Measurements from ENCODE around the gene PHLDB1. TPM values are rescaled to one million over a fixed set of nuclear protein-coding genes. Genes with fewer than 3 reads are reported as not detected.

The PHLDB1 gene
- total RNA-seq, 1 experiment from 2014 or later: 36.2 TPM

DNA sequence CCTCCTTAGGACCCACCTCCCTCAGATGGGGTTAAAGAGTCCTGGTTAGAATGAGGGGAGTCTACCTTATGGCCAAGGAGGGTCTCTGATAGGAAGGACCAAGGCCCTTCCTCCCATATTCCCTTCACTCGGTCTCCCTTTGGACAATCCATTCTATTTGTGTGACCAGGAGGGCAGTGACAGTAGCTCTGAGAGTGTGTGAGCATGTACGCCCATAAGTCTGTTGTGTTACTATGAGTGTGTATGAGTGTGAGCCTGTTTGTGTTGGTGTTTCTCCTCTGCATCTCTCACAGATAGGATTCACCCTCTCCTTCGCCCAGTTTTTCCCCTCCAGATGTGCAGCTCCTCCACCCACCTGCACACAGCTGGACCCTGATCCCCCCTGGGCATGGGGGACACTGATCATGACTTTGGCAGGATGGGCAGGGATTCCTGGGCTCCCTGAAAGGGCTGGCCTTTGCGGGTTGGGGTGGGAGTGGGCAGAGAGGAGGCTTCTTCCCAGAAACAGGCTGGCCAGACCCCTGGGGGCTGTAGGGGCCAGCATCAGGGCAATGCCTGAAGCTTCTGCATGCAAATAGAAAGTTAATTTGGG lies 14.5 kb downstream of the PHLDB1 start:
- Mint-ChIP-seq H3K4me3 (ENCODE audit: unreplicated experiment) (peak overlapping the region; percentile 71), H3K4me1 (ENCODE audit: insufficient read depth, unreplicated experiment) (peaks cover 73% of the 10 kb centered on the region), H3K27ac (ENCODE audit: low read depth, unreplicated experiment) (peak overlapping the region; percentile 38), H3K36me3 (ENCODE audit: insufficient read depth, unreplicated experiment) (peaks cover 18% of the 10 kb centered on the region), H3K9me3 (ENCODE audit: unreplicated experiment) (no peaks in the 10 kb centered on the region), H3K27me3 (ENCODE audit: insufficient read depth, unreplicated experiment) (no peaks in the 10 kb centered on the region)
- BruUV-seq (replicated peaks): TSS peak; percentile 23
- CTCF ChIA-PET: interaction anchor here (0.9 to 3.7 kb wide), 10 partner anchors 10 to 74 kb away, joined by 3 to 20 read pairs (median 8); partner anchors contain the start of gene PHLDB1
- TF ChIP-seq CTCF (IDR thresholded peaks at IDR 0.05; ENCODE audit: unreplicated experiment): no peak
- POLR2A ChIA-PET: interaction anchor here (0.6 to 10.3 kb wide), 19 partner anchors 9 to 394 kb away, joined by 3 to 132 read pairs (median 5); partner anchors contain the start of genes ARCN1, KMT2A and PHLDB1
- peak; percentile 23 for DNase-seq (ENCODE audit: unreplicated experiment)
- intact Hi-C loops (cut with micrococcal nuclease): loop anchor here (2.0 kb wide), 1 partner anchor 13 kb away; no protein-coding TSS in a partner anchor

- Mint-ChIP-seq H3K27me3 (ENCODE audit: insufficient read depth, unreplicated experiment) (no peaks in the 10 kb centered on the region), H3K9me3 (ENCODE audit: unreplicated experiment) (no peaks in the 10 kb centered on the region), H3K4me1 (ENCODE audit: insufficient read depth, unreplicated experiment) (peaks cover 73% of the 10 kb centered on the region), H3K4me3 (ENCODE audit: unreplicated experiment) (peak overlapping the region; percentile 71), H3K36me3 (ENCODE audit: insufficient read depth, unreplicated experiment) (peaks cover 23% of the 10 kb centered on the region), H3K27ac (ENCODE audit: low read depth, unreplicated experiment) (peak overlapping the region; percentile 88)
- peak; percentile 95 for DNase-seq (ENCODE audit: unreplicated experiment)
- intact Hi-C loops (cut with micrococcal nuclease): loop anchor here (2.0 kb wide), 1 partner anchor 14 kb away; no protein-coding TSS in a partner anchor
- BruUV-seq (replicated peaks): no TSS peak
- no peak for TF ChIP-seq CTCF (IDR thresholded peaks at IDR 0.05; ENCODE audit: unreplicated experiment)
- POLR2A ChIA-PET: interaction anchor here (0.6 to 10.3 kb wide), 31 partner anchors 9 to 584 kb away, joined by 3 to 132 read pairs (median 4); partner anchors contain the start of genes ARCN1, KMT2A, MPZL2 and PHLDB1
- CTCF ChIA-PET: interaction anchor here (0.6 to 3.6 kb wide), 12 partner anchors 11 to 633 kb away, joined by 3 to 17 read pairs (median 4); no protein-coding TSS in a partner anchor
These were observed 15.2 kb downstream of the PHLDB1 start for GRCh38 chr11:118622376-118623268.

DNA sequence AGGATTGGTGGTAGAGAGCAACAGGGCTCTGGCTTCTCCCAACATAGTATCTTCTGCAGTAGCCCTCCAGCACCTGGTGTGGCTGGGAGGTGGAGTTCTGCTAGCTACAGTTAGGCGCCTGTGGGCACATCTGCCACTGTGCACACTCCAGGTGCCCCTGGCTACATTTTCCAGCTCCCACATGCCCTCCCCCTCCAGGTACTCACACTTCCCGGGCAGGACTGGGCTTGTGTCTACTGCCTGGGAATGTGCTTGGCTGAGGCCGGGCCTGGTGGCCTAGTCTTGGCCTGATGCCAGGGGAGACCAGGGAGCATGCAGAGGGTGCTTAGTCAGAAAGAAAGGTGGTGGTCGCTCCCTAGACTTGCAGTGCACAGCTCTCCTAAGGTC lies 15.8 kb downstream of the PHLDB1 start:
- CTCF ChIA-PET: interaction anchor here (0.7 to 3.6 kb wide), 10 partner anchors 10 to 632 kb away, joined by 3 to 17 read pairs (median 4); no protein-coding TSS in a partner anchor
- peak; percentile 95 for DNase-seq (ENCODE audit: unreplicated experiment)
- BruUV-seq (replicated peaks): no TSS peak
- Mint-ChIP-seq H3K4me3 (ENCODE audit: unreplicated experiment) (peak overlapping the region; percentile 71), H3K27ac (ENCODE audit: low read depth, unreplicated experiment) (peak overlapping the region; percentile 88), H3K27me3 (ENCODE audit: insufficient read depth, unreplicated experiment) (no peaks in the 10 kb centered on the region), H3K36me3 (ENCODE audit: insufficient read depth, unreplicated experiment) (peaks cover 29% of the 10 kb centered on the region), H3K9me3 (ENCODE audit: unreplicated experiment) (no peaks in the 10 kb centered on the region), H3K4me1 (ENCODE audit: insufficient read depth, unreplicated experiment) (peaks cover 66% of the 10 kb centered on the region)
- intact Hi-C loops (cut with micrococcal nuclease): loop anchor here (2.0 kb wide), 1 partner anchor 14 kb away; no protein-coding TSS in a partner anchor
- POLR2A ChIA-PET: interaction anchor here (0.6 to 10.3 kb wide), 28 partner anchors 8 to 584 kb away, joined by 3 to 132 read pairs (median 4); partner anchors contain the start of genes ARCN1, KMT2A, MPZL2 and PHLDB1
- no peak for TF ChIP-seq CTCF (IDR thresholded peaks at IDR 0.05; ENCODE audit: unreplicated experiment)

Data from MCF 10A (cell line).